Ishikawa (cell line): ENCODE measurements around the gene IL20RB.

ENCODE experiments used
- EP300 ChIP-seq: IDR thresholded peaks from 2 replicates; pipeline ENCODE4 v1.6.1; 2012; ENCODE audit warnings: borderline replicate concordance
- FOXM1 ChIP-seq: IDR thresholded peaks from 2 replicates; pipeline ENCODE4 v1.6.1; 2012; ENCODE audit warnings: low read depth, borderline replicate concordance
- TAF1 ChIP-seq: IDR thresholded peaks from 2 replicates; pipeline ENCODE4 v1.6.1; 2012; ENCODE audit warnings: low read depth, mild to moderate bottlenecking

DNA sequence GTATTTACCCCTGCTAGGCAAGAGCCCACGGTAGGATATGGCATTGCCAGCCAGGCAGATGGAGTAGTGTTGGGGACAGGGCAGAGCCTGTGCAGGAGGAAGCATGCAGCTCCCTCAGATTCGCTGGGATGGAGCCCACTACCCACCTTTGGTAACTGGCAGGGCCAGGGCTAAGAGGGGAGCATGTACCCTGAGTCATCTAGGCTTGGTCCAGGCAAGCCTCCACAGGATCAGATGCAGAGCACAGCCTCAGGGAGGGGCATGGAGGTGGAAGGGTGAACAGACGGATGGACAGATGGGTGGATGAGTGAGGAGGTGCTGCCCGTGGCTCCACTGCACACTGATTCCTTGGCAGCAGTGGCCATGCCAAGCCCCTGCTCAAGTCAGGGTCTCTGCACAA, 33.0 kb downstream of the IL20RB start:
- TF ChIP-seq FOXM1 (no peak), EP300 (no peak), TAF1 (no peak)
